ENCODE results near the gene CADPS.

DNA sequence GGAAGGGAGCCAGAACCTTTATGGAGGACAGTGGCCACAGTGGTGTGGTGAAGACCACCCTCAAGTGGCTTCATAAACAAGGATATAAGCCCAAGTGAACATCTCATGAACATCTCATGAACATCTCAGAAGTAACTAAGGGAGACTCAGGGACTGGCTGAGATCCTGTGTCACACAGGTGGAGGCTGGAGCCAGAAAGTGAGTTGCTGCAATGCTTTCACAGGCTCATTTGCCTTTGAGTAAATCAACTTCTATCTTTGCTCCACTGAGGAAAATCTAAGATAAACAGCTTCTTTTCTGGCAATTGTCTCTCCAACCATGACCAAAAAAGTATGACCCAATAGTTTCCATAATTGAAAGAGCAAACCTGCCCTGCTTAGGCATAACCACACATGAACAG is 152.9 kb downstream of the CADPS start:
- TF ChIP-seq POLR2A (IDR thresholded peaks at IDR 0.05): no peak
- TF ChIP-seq, protein P1, sequence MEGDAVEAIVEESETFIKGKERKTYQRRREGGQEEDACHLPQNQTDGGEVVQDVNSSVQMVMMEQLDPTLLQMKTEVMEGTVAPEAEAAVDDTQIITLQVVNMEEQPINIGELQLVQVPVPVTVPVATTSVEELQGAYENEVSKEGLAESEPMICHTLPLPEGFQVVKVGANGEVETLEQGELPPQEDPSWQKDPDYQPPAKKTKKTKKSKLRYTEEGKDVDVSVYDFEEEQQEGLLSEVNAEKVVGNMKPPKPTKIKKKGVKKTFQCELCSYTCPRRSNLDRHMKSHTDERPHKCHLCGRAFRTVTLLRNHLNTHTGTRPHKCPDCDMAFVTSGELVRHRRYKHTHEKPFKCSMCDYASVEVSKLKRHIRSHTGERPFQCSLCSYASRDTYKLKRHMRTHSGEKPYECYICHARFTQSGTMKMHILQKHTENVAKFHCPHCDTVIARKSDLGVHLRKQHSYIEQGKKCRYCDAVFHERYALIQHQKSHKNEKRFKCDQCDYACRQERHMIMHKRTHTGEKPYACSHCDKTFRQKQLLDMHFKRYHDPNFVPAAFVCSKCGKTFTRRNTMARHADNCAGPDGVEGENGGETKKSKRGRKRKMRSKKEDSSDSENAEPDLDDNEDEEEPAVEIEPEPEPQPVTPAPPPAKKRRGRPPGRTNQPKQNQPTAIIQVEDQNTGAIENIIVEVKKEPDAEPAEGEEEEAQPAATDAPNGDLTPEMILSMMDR (IDR thresholded peaks at IDR 0.05 in 8 of 11, conservative IDR thresholded peaks at IDR 0.05 in 3 of 11): no peak
